ENCODE data around the gene SORCS2. TPM values are rescaled to one million over a fixed set of nuclear protein-coding genes. Genes with fewer than 3 reads are reported as not detected.

Gene SORCS2
- polyA plus RNA-seq, 1 donor, result 6.9 TPM

GRCh38 chr4:7646384-7647061 lies 454.2 kb downstream of the SORCS2 start:
- no peak for DNase-seq

- no peak for DNase-seq
Measured at GRCh38 chr4:7647186-7647585, 454.8 kb downstream of the SORCS2 start.

- no peak for DNase-seq
Measured at GRCh38 chr4:7647600-7648543, 455.5 kb downstream of the SORCS2 start.

- no peak for DNase-seq
Measured at GRCh38 chr4:7648544-7649395, 456.4 kb downstream of the SORCS2 start.

GRCh38 chr4:7649411-7649740 lies 457.0 kb downstream of the SORCS2 start:
- DNase-seq, result no peak

GRCh38 chr4:7649741-7650531 lies 457.6 kb downstream of the SORCS2 start:
- no peak for DNase-seq

- no peak for DNase-seq
Measured at GRCh38 chr4:7650606-7651385, 458.5 kb downstream of the SORCS2 start.

- DNase-seq, result peak; percentile 59
Measured at GRCh38 chr4:7651461-7651921, 459.2 kb downstream of the SORCS2 start.

GRCh38 chr4:7652006-7652405 lies 459.7 kb downstream of the SORCS2 start:
- no peak for DNase-seq

GRCh38 chr4:7652451-7652881 lies 460.1 kb downstream of the SORCS2 start:
- DNase-seq, result no peak

GRCh38 chr4:7652906-7653305 lies 460.6 kb downstream of the SORCS2 start:
- DNase-seq, result no peak

GRCh38 chr4:7653510-7654369 lies 461.4 kb downstream of the SORCS2 start:
- peak; percentile 42 for DNase-seq

- no peak for DNase-seq
Measured at GRCh38 chr4:7654550-7655445, 462.5 kb downstream of the SORCS2 start.

GRCh38 chr4:7655511-7656243 lies 463.3 kb downstream of the SORCS2 start:
- no peak for DNase-seq

GRCh38 chr4:7656244-7656800 lies 464.0 kb downstream of the SORCS2 start:
- DNase-seq, result no peak

GRCh38 chr4:7657545-7658297 lies 465.4 kb downstream of the SORCS2 start:
- DNase-seq, result no peak
